Panc1 (cell line): Measurements from ENCODE around the gene SURF2. TPM values are rescaled to one million over a fixed set of nuclear protein-coding genes. Genes with fewer than 3 reads are reported as not detected.

Experiments used
- ATAC-seq: fragments of 200-7000 bp; cut with Tn5 transposase; 2 replicates; pipeline ENCODE4 v1.9.1; 2020; ENCODE audit warnings: mild to moderate bottlenecking, moderate library complexity
- BruUV-seq: library from RNA; stranded (reverse); fragments of 400-500 nt; replicated peaks from 2 replicates; lab custom pipeline; 2021; lab: Mats Ljungman, UMichigan
- CTCF ChIA-PET: fragments of 300-600 bp; sonication (Branson Sonifier 250); formaldehyde crosslinking; loops from one replicate; lab custom pipeline; 2022; ENCODE audit warnings: antibody characterized with exemption; lab: Charles Lee
- POLR2A ChIA-PET: fragments of 300-600 bp; sonication (Branson Sonifier 250); formaldehyde crosslinking; loops from one replicate; lab custom pipeline; 2022; ENCODE audit warnings: antibody characterized with exemption; lab: Charles Lee
- DNase-seq: peaks from one replicate; pipeline ENCODE4 v3.0.0-alpha.2; 2010; ENCODE audit warnings: low read depth, low spot score
- H3K27ac ChIP-seq: 2 replicates; pipeline ENCODE4 v1.5.1; 2011; ENCODE audit warnings: mild to moderate bottlenecking, low read length, inconsistent platforms
- H3K27me3 ChIP-seq: fragments of 200-500 bp; sonication (Bioruptor generic); 2 replicates; pipeline ENCODE4 v1.6.0; 2014; ENCODE audit warnings: low read length, inconsistent platforms; ENCODE audit not compliant: control insufficient read depth, insufficient read depth
- H3K36me3 ChIP-seq: fragments of 200-500 bp; sonication (Bioruptor generic); 2 replicates; pipeline ENCODE4 v1.5.1; 2014; ENCODE audit warnings: inconsistent platforms, mild to moderate bottlenecking, low read length, moderate library complexity; ENCODE audit not compliant: control insufficient read depth, insufficient read depth
- H3K4me1 ChIP-seq: 2 replicates; pipeline ENCODE4 v1.5.1; 2011; ENCODE audit warnings: inconsistent platforms, mild to moderate bottlenecking, low read length, moderate library complexity; ENCODE audit not compliant: control insufficient read depth, insufficient read depth
- H3K4me3 ChIP-seq, 2 experiments: 2 replicates each; pipeline ENCODE4 v1.5.1; 2011 to 2012; ENCODE audit warnings: low read depth in 2 of 2, low read length in 2 of 2, mild to moderate bottlenecking in 2 of 2, inconsistent platforms in 1 of 2, moderate library complexity in 1 of 2
- H3K9me3 ChIP-seq: fragments of 200-500 bp; sonication (Bioruptor generic); 2 replicates; pipeline ENCODE4 v1.5.1; 2014; ENCODE audit warnings: low read depth, mild to moderate bottlenecking, inconsistent platforms, low read length, moderate library complexity; ENCODE audit not compliant: control insufficient read depth, insufficient read depth
- POLR2AphosphoS5 ChIP-seq: IDR thresholded peaks from 2 replicates; pipeline ENCODE4 v1.6.1; 2012; ENCODE audit warnings: mild to moderate bottlenecking, low read depth, low read length, moderate library complexity
- REST ChIP-seq, 2 experiments: IDR thresholded peaks; 2 replicates each; pipeline ENCODE4 v1.6.1; 2011 to 2012; ENCODE audit warnings: low read depth in 2 of 2, control low read depth in 1 of 2, low read length in 1 of 2, mild to moderate bottlenecking in 1 of 2, moderate library complexity in 1 of 2; ENCODE audit not compliant: insufficient read depth in 1 of 2
- SIN3A ChIP-seq: IDR thresholded peaks from 2 replicates; pipeline ENCODE4 v1.6.1; 2012; ENCODE audit warnings: low read depth, mild to moderate bottlenecking, low read length, moderate library complexity, borderline replicate concordance; ENCODE audit not compliant: insufficient read depth
- TCF7L2 ChIP-seq: IDR thresholded peaks from 2 replicates; pipeline ENCODE4 v1.6.1; 2011; ENCODE audit warnings: mild to moderate bottlenecking, low read depth, low read length, inconsistent platforms
- in situ Hi-C: cut with HindIII; loops from 2 replicates; pipeline ENCODE4 v1.10.0; 2016; ENCODE audit warnings: low sequenced_read_pairs, low pct_unique_long_range_greater_than_20kb
- intact Hi-C: fragments of 100-400 bp; cut with micrococcal nuclease; formaldehyde crosslinking; loops from one replicate; pipeline ENCODE4 v1.10.0; 2022; ENCODE audit not compliant: unreplicated experiment
- total RNA-seq: library from RNA; stranded (reverse); gene quantifications from one replicate; pipeline ENCODE4 v1.2.1, GENCODE V29; 2021; ENCODE audit not compliant: unreplicated experiment
- TF ChIP-seq, protein P1 (sequence below): fragments of 450-650 bp; IDR thresholded peaks from 2 replicates; pipeline ENCODE4 v1.5.1; 2017; ENCODE audit warnings: mild to moderate bottlenecking

SURF2 gene
- total RNA-seq, 1 experiment from 2014 or later: 19.2 TPM

DNA sequence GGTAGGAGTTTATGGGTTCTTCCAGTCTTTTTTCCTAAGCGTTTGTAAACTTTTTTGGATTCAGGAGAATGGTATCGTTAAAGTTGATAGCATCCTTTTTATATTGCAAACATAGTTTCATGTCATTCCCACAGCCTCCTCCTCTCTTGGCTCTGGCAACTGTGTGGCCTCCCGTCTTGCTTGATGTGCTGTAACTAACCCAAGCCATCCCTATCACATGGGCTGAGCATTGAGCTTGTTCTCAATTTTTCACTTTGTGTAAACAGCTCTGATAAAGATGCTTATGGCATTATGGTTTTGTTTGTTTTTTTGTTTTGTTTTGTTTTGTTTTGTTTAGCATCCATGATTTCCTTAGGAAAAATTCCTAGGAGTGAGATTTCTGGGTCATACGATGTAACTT lies 24.4 kb downstream of the SURF2 start:
- CTCF ChIA-PET: interaction anchor here (0.7 kb wide), 1 partner anchor 144 kb away, joined by 8 read pairs; the partner anchor contains the start of gene MYMK
- TF ChIP-seq POLR2AphosphoS5: no peak
- TF ChIP-seq REST (IDR thresholded peaks at IDR 0.05; ENCODE audit: insufficient read depth in 1 of 2, low read depth in 2 of 2, low read length in 1 of 2): no peak
- TF ChIP-seq SIN3A: no peak
- TF ChIP-seq TCF7L2: no peak
- TF ChIP-seq, protein P1, sequence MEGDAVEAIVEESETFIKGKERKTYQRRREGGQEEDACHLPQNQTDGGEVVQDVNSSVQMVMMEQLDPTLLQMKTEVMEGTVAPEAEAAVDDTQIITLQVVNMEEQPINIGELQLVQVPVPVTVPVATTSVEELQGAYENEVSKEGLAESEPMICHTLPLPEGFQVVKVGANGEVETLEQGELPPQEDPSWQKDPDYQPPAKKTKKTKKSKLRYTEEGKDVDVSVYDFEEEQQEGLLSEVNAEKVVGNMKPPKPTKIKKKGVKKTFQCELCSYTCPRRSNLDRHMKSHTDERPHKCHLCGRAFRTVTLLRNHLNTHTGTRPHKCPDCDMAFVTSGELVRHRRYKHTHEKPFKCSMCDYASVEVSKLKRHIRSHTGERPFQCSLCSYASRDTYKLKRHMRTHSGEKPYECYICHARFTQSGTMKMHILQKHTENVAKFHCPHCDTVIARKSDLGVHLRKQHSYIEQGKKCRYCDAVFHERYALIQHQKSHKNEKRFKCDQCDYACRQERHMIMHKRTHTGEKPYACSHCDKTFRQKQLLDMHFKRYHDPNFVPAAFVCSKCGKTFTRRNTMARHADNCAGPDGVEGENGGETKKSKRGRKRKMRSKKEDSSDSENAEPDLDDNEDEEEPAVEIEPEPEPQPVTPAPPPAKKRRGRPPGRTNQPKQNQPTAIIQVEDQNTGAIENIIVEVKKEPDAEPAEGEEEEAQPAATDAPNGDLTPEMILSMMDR: no peak
- in situ Hi-C loops: no loop called here

GRCh38 chr9:133382507-133383141 lies 26.3 kb downstream of the SURF2 start:
- intact Hi-C loops: no loop called here
- Histone ChIP-seq H3K27me3 (no peaks in the 10 kb centered on the region), H3K9me3 (no peaks in the 10 kb centered on the region), H3K36me3 (no peaks in the 10 kb centered on the region), H3K4me3 (no peak overlapping the region), H3K27ac (no peak overlapping the region), H3K4me1 (peaks cover 8% of the 10 kb centered on the region)
- in situ Hi-C loops: no loop called here
- ChIA-PET CTCF (no interaction called here), POLR2A (no interaction called here)
- ATAC-seq (no peak), DNase-seq (no peak)
- BruUV-seq: no TSS peak
- no peak for TF ChIP-seq POLR2AphosphoS5
- no peak for TF ChIP-seq REST (IDR thresholded peaks at IDR 0.05; ENCODE audit: insufficient read depth in 1 of 2, low read depth in 2 of 2, low read length in 1 of 2)
- TF ChIP-seq TCF7L2: no peak
- TF ChIP-seq SIN3A: no peak
- TF ChIP-seq, protein P1: no peak

More for the DNA sequence above, 24.4 kb downstream of the SURF2 start:
- POLR2A ChIA-PET: no interaction called here
- DNase-seq (no peak), ATAC-seq (no peak)
- H3K4me3 ChIP-seq: no peak overlapping the region
- no TSS peak for BruUV-seq
- peaks cover 8% of the 10 kb centered on the region for H3K4me1 ChIP-seq
- no peak overlapping the region for H3K27ac ChIP-seq
- H3K36me3 ChIP-seq: no peaks in the 10 kb centered on the region; the same call in 1 of the 2 replicates
- H3K9me3 ChIP-seq: no peaks in the 10 kb centered on the region
- intact Hi-C loops: no loop called here
- no peaks in the 10 kb centered on the region for H3K27me3 ChIP-seq
